Measurements from ENCODE around the gene CLEC17A.
"Not testable (repeated sequence)": the region's sequence is repeated elsewhere in the genome, so short reads cannot be mapped to it uniquely, and the experiment has no call there.

CLEC17A gene, protein sequence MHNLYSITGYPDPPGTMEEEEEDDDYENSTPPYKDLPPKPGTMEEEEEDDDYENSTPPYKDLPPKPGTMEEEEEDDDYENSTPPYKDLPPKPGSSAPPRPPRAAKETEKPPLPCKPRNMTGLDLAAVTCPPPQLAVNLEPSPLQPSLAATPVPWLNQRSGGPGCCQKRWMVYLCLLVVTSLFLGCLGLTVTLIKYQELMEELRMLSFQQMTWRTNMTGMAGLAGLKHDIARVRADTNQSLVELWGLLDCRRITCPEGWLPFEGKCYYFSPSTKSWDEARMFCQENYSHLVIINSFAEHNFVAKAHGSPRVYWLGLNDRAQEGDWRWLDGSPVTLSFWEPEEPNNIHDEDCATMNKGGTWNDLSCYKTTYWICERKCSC

DNA sequence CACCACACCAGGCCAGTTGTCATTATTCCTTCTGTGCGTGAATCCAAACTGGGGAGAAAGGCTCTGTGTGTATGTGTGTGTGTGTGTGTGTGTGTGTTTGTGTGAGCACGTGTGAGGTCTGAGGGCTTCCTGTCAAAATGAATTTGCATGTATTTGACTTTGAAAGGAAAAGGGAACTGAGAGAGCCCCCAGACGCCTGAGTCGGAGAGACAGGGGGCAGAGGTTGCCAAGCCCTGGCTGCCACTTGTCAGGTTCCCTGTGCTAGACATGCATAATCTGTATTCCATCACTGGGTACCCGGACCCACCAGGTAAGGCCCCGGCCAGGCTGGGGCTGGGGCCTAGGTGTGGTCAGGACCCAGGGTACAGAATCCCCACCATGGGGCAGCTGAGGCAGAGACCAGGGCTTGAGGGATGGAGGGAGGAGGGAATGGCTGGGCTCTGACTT is at the start of gene CLEC17A:
Gene CLEC17A, plus strand, starts transcription at position 191 of the 447 bp plus-strand sequence. Its CDS starts 77 bp downstream, at position 268.
- TF ChIP-seq, protein P1, sequence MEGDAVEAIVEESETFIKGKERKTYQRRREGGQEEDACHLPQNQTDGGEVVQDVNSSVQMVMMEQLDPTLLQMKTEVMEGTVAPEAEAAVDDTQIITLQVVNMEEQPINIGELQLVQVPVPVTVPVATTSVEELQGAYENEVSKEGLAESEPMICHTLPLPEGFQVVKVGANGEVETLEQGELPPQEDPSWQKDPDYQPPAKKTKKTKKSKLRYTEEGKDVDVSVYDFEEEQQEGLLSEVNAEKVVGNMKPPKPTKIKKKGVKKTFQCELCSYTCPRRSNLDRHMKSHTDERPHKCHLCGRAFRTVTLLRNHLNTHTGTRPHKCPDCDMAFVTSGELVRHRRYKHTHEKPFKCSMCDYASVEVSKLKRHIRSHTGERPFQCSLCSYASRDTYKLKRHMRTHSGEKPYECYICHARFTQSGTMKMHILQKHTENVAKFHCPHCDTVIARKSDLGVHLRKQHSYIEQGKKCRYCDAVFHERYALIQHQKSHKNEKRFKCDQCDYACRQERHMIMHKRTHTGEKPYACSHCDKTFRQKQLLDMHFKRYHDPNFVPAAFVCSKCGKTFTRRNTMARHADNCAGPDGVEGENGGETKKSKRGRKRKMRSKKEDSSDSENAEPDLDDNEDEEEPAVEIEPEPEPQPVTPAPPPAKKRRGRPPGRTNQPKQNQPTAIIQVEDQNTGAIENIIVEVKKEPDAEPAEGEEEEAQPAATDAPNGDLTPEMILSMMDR (IDR thresholded peaks at IDR 0.05; ENCODE audit: low read depth, low read length): no peak
- H3K4me3 ChIP-seq (ENCODE audit: low read depth, low read length): no peak within 1 kb of the TSS

DNA sequence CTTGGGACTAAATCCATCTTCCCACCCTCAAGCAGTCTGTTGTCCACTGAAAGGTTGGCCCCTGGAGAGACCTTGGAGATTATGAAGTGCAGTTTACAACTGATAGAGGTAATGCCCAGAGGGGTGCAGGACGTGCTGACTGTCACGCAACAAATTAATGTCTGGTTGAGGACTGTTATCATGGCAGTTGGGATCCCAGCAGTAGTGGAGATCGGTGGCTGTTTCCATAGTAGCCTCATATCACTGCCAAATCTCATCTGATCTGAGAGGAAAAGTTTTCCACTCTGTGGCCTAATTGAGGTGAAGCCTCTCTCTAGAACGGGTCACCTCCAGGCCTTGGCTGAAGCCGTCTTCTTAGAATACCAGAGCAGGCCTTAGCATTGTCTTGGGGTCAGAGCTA is 49.4 kb upstream of the CLEC17A start:
- no peak overlapping the region for H3K4me3 ChIP-seq (ENCODE audit: low read depth, low read length)

DNA sequence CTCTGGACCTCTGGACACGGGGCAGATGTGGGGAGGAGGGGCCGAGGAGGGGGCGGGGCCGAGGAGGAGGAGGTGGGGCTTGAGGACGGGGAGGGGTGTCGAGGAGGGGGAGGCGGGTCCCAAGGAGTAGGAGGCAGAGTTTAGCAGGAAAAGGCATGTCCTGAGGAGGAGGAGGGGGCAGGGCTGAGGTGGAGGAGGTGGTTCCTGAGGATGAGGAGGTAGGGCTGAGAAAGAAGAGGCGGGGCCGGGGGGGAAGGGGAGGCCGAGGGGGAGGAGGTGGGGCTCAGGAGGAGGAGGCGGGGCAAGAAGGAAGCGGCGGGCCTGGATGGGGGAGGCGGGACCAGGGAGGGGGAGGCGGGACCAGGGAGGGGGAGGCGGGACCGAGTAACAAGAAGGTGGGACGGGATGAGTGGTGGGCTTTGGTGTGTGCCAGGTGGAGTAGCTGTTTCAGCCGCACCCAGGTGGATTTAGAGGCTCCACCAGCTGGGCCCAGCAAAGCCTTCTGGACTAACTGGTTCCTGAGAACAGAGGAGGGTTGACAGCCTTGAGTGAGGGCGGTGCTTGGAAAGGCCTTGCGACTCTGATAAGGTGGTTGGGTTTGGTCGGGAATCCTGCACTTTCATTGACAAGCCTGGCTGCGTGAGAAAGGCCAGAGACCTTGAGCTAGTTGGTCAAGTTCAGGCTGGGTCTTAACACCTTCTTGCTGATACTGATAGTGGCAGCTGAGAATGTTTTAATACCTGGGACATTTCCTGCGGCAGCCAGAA is 45.8 kb upstream of the CLEC17A start:
- TF ChIP-seq, protein P1 (IDR thresholded peaks at IDR 0.05; ENCODE audit: low read depth, low read length): no peak
- H3K4me3 ChIP-seq (ENCODE audit: low read depth, low read length): no peak overlapping the region

More for the DNA sequence above, 49.4 kb upstream of the CLEC17A start:
- TF ChIP-seq, protein P1 (IDR thresholded peaks at IDR 0.05; ENCODE audit: low read depth, low read length): no peak

DNA sequence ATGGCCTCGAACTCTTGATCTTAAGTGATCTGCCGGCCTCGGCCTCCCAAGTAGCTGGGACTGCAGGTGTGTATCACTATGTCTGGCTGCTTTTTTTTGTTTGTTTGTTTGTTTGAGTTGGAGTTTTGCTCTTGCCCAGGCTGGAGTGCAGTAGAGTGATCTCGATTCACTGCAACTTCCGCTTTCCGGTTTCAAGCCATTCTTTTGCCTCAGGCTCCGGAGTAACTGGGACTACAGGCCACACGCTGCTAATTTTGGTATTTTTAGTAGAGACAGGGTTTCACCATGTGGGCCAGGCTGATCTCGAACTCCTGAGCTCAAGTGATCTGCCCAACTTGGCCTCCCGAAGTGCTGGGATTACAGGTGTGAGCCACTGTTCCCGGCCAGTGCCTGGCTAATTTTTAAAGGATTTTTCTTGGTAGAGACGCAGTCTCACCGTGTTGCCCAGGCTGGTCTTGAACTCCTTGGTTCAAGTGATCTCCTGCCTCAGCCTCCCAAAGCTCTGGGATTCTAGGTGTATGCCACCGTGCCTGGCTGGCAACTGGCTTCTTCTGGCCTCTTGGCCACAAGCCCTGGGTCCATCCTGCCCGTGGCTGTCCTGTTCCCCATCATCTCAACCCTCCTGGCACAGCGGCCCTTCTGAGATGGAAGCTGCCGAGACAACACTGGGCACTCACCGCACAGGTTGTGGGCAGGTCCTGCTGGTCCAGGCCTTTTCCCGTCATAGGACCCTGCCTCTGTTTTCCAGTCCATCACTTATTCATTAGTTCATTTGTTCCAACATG is 42.0 kb upstream of the CLEC17A start:
- TF ChIP-seq, protein P1 (IDR thresholded peaks at IDR 0.05; ENCODE audit: low read depth, low read length): no peak

DNA sequence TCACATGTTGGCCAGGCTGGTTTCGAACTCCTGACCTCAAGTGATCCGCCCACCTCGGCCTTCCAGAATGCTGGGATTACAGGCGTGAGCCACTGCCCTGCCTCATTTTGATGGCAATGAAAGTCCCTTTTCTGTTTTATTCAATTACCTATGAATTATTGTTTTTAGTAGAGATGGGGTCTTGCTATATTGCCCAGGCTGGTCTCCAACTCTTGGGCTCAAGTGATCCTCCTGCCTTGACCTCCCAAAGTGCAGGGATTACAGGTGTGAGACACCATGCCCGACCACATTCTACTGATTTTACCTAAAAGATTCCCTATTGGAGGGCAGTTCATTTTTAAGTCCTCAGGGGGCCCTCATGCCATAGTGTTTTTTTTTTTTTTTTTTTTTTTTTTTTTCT is 40.9 kb upstream of the CLEC17A start:
- not testable (repeated sequence) for H3K4me3 ChIP-seq (ENCODE audit: low read depth, low read length)

More for the DNA sequence above, 42.0 kb upstream of the CLEC17A start:
- no peak overlapping the region for H3K4me3 ChIP-seq (ENCODE audit: low read depth, low read length)

DNA sequence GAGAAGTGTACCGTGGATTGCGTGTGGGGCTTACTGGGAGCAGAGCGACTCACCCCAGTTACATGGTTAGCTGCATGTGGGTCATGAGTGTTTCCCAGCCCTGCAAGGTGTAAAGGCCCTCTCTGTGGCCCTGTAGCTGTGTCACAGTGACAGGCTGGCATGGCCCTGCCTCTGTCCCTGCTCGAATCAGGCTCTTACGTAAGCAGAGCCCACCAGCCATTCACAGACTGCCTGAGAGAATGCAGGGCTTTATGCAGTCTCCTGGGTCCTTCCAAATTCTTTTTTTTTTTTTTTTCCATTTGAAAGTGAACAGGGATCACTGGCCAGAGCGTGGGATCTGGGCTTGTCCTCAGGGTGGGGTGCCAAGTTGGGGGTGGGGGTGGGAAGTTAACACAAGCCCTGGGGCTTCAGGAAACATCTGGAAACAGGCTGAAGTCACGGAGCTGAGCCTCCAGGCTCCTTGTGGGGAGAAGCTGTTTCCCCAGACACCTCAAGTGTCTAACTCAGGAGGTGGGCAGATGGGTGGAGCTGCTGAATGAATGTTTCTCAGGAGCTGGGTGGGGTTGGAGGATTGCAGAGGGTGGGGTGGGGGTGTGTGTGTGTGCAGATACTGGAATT is 40.1 kb upstream of the CLEC17A start:
- TF ChIP-seq, protein P1 (IDR thresholded peaks at IDR 0.05; ENCODE audit: low read depth, low read length): no peak
- H3K4me3 ChIP-seq (ENCODE audit: low read depth, low read length): no peak overlapping the region

DNA sequence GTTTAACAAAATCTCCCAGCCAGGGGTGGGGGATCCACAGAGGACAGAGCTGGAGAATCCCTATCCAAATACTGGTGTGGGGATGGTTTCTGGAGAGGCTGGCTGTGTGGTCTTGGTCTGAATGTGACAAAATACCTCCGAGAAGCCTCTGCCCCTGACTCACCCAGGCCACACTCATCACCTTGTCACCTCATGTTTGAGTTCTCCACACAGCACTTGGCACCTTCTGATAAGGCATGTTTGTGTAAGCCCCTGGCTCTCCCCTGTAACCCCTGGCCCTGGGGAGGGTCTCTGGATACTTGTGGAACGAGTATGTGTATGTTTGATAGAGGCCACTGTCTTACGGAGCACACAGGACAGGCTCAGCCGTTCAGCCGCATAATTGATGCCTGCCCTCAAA is 38.8 kb upstream of the CLEC17A start:
- TF ChIP-seq, protein P1 (IDR thresholded peaks at IDR 0.05; ENCODE audit: low read depth, low read length): no peak
- H3K4me3 ChIP-seq (ENCODE audit: low read depth, low read length): no peak overlapping the region
